H9 (cell line): ENCODE measurements around the gene DOCK1. TPM values are rescaled to one million over a fixed set of nuclear protein-coding genes. Genes with fewer than 3 reads are reported as not detected.

Source experiments
- DNase-seq: peaks from one replicate; pipeline ENCODE4 v3.0.0-alpha.2; 2017
- H2AFZ ChIP-seq: one replicate; pipeline ENCODE4 v1.6.1; 2013; ENCODE audit warnings: mild to moderate bottlenecking, low read length, control low read depth, moderate library complexity
- H2AK5ac ChIP-seq: 2 replicates; pipeline ENCODE4 v1.6.1; 2013; ENCODE audit warnings: low read length, control low read depth, mixed read lengths; ENCODE audit not compliant: insufficient read length
- H2BK120ac ChIP-seq: one replicate; pipeline ENCODE4 v1.6.1; 2013; ENCODE audit warnings: low read depth, mild to moderate bottlenecking, low read length, control low read depth, inconsistent platforms; ENCODE audit not compliant: poor library complexity, severe bottlenecking
- H2BK12ac ChIP-seq: 2 replicates; pipeline ENCODE4 v1.6.1; 2013; ENCODE audit warnings: low read length, control low read depth, mixed read lengths, low read depth; ENCODE audit not compliant: insufficient read length
- H2BK15ac ChIP-seq: 2 replicates; pipeline ENCODE4 v1.6.1; 2013; ENCODE audit warnings: low read depth, low read length, control low read depth
- H2BK20ac ChIP-seq: one replicate; pipeline ENCODE4 v1.6.1; 2013; ENCODE audit warnings: low read depth, mild to moderate bottlenecking, low read length, control low read depth, inconsistent platforms; ENCODE audit not compliant: poor library complexity, severe bottlenecking
- H2BK5ac ChIP-seq: 2 replicates; pipeline ENCODE4 v1.6.1; 2013; ENCODE audit warnings: low read length, control low read depth, mixed read lengths; ENCODE audit not compliant: insufficient read length
- H3K14ac ChIP-seq: 2 replicates; pipeline ENCODE4 v1.6.1; 2013; ENCODE audit warnings: low read length, control low read depth; ENCODE audit not compliant: insufficient read depth
- H3K18ac ChIP-seq: 2 replicates; pipeline ENCODE4 v1.6.1; 2013; ENCODE audit warnings: low read depth, mild to moderate bottlenecking, mixed read lengths, low read length, control low read depth; ENCODE audit not compliant: insufficient read length
- H3K23ac ChIP-seq: 2 replicates; pipeline ENCODE4 v1.6.1; 2013; ENCODE audit warnings: low read length, control low read depth, mixed read lengths, low read depth; ENCODE audit not compliant: insufficient read length
- H3K23me2 ChIP-seq: 2 replicates; pipeline ENCODE4 v1.6.1; 2013; ENCODE audit warnings: low read depth, mild to moderate bottlenecking, mixed read lengths, low read length, control low read depth; ENCODE audit not compliant: insufficient read length, poor library complexity, severe bottlenecking
- H3K27ac ChIP-seq: 2 replicates; pipeline ENCODE4 v1.5.1; 2013; ENCODE audit warnings: low read length, control low read depth, mixed read lengths, low read depth; ENCODE audit not compliant: insufficient read length
- H3K27me3 ChIP-seq: 2 replicates; pipeline ENCODE4 v1.6.1; 2013; ENCODE audit warnings: low read length, control low read depth, inconsistent platforms; ENCODE audit not compliant: insufficient read depth
- H3K4ac ChIP-seq: 2 replicates; pipeline ENCODE4 v1.6.1; 2013; ENCODE audit warnings: low read depth, mild to moderate bottlenecking, control low read depth, inconsistent platforms, low read length, moderate library complexity
- H3K4me1 ChIP-seq: 2 replicates; pipeline ENCODE4 v1.6.1; 2013; ENCODE audit warnings: low read length, control low read depth, inconsistent platforms; ENCODE audit not compliant: insufficient read depth
- H3K4me2 ChIP-seq: 2 replicates; pipeline ENCODE4 v1.6.1; 2013; ENCODE audit warnings: low read length, control low read depth, mixed read lengths; ENCODE audit not compliant: insufficient read length, insufficient read depth
- H3K56ac ChIP-seq: 2 replicates; pipeline ENCODE4 v1.6.1; 2013; ENCODE audit warnings: low read depth, mild to moderate bottlenecking, mixed read lengths, low read length, control low read depth; ENCODE audit not compliant: insufficient read length
- H3K79me1 ChIP-seq: 2 replicates; pipeline ENCODE4 v1.6.1; 2013; ENCODE audit warnings: low read depth, mild to moderate bottlenecking, moderate library complexity, low read length, control low read depth, inconsistent platforms; ENCODE audit not compliant: insufficient read depth, poor library complexity, severe bottlenecking
- H3K79me2 ChIP-seq: 2 replicates; pipeline ENCODE4 v1.6.1; 2013; ENCODE audit warnings: low read length, control low read depth, inconsistent platforms; ENCODE audit not compliant: insufficient read depth
- H3K9ac ChIP-seq: 2 replicates; pipeline ENCODE4 v1.6.1; 2013; ENCODE audit warnings: low read length, control low read depth, mixed read lengths; ENCODE audit not compliant: insufficient read length; ENCODE audit errors: extremely low read depth
- H3K9me3 ChIP-seq: one replicate; pipeline ENCODE4 v1.6.1; 2013; ENCODE audit warnings: low read depth, low read length, inconsistent platforms; ENCODE audit not compliant: control insufficient read depth
- H3T11ph ChIP-seq: one replicate; pipeline ENCODE4 v1.6.1; 2013; ENCODE audit warnings: mild to moderate bottlenecking, low read length, control low read depth, inconsistent platforms
- H4K20me1 ChIP-seq: one replicate; pipeline ENCODE4 v1.6.1; 2013; ENCODE audit not compliant: control insufficient read depth, insufficient read length, insufficient read depth
- H4K5ac ChIP-seq: 2 replicates; pipeline ENCODE4 v1.6.1; 2013; ENCODE audit warnings: low read depth, mild to moderate bottlenecking, mixed read lengths, low read length, control low read depth; ENCODE audit not compliant: insufficient read length
- H4K8ac ChIP-seq: replicated peaks from 2 replicates; pipeline ENCODE4 v1.6.1; 2013; ENCODE audit warnings: low read length, control low read depth, mixed read lengths, low read depth; ENCODE audit not compliant: insufficient read length
- H4K91ac ChIP-seq: 2 replicates; pipeline ENCODE4 v1.6.1; 2013; ENCODE audit warnings: low read depth, mild to moderate bottlenecking, moderate library complexity, mixed read lengths, low read length, control low read depth; ENCODE audit not compliant: insufficient read length
- H3K27ac Mint-ChIP-seq, 3 experiments: 2 replicates in 2 of 3; 3 replicates in 1 of 3; pipeline ENCODE4 v1.8.0; 2020 to 2021; ENCODE audit warnings: mixed read lengths in 3 of 3, mild to moderate bottlenecking in 1 of 3, moderate library complexity in 1 of 3
- H3K27me3 Mint-ChIP-seq: 2 replicates; pipeline ENCODE4 v1.8.0; 2021; ENCODE audit warnings: low read depth, mild to moderate bottlenecking, moderate library complexity, mixed read lengths
- H3K36me3 Mint-ChIP-seq, 3 experiments: 2 replicates in 2 of 3; 3 replicates in 1 of 3; pipeline ENCODE4 v1.8.0; 2020 to 2021; ENCODE audit warnings: low read depth in 3 of 3, mixed read lengths in 3 of 3; ENCODE audit not compliant: insufficient read depth in 1 of 3
- H3K4me1 Mint-ChIP-seq, 2 experiments: 2 replicates each; pipeline ENCODE4 v1.8.0; 2020; ENCODE audit warnings: mixed read lengths in 2 of 2
- H3K4me3 Mint-ChIP-seq, 2 experiments: 2 replicates in 1 of 2; 3 replicates in 1 of 2; pipeline ENCODE4 v1.8.0; 2020 to 2021; ENCODE audit warnings: mild to moderate bottlenecking in 2 of 2, mixed read lengths in 2 of 2, moderate library complexity in 1 of 2
- H3K9me3 Mint-ChIP-seq, 2 experiments: 2 replicates in 1 of 2; 3 replicates in 1 of 2; pipeline ENCODE4 v1.8.0; 2020; ENCODE audit warnings: mild to moderate bottlenecking in 2 of 2, mixed read lengths in 2 of 2, moderate library complexity in 1 of 2
- WGBS: extraction: QIAGEN DNeasy Blood & Tissue Kit; methylation state at CpG from one replicate; pipeline ENCODE4 v1.1.7; 2013; ENCODE audit warnings: missing lambda C conversion rate, low lambda C conversion rate, mixed read lengths; ENCODE audit not compliant: insufficient read length; ENCODE audit errors: extremely low coverage; 5-methylcytosine and 5-hydroxymethylcytosine counted together
- total RNA-seq: library from RNA; stranded (reverse); gene quantifications from 2 replicates; pipeline ENCODE4 v1.2.1, GENCODE V29; 2021
- TF ChIP-seq, protein P1 (sequence below): fragments of 200-600 bp; sonication (generic); conservative IDR thresholded peaks from 3 replicates; pipeline ENCODE4 v1.8.0; 2021; ENCODE audit warnings: antibody characterized with exemption, mild to moderate bottlenecking

DOCK1 gene
- total RNA-seq, 1 experiment from 2014 or later, result 57.0 TPM

DNA sequence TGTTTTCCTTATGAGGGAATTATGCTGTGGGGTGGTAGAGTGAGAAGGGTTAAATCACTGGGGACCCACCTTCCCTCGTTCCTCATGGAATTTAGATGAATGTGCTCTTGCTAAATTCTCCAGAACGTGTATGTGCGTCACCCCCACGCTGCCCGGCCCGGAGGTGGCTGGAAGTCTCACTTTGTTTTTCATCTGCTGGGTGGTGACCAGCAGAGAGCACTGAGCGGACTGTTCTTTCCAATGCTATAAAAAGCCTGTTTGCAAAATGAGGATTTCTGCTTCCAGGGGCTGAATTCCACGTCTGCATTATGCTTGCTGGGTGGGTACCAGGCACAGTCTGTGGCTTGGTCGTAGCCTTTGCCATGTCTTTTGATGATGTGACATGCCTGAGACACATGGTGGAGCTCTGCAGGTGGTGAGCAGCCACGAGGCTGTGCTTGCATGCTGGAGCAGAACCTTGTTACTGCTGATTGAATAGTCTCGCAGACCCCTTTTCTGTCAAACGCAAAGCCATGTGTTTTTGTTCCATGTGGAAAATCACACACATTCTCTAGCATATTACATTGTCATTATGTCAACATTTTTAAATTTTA, 323.1 kb downstream of the DOCK1 start:
- Histone ChIP-seq H4K8ac (no peak overlapping the region), H3K4me2 (no peak overlapping the region), H3K4ac (no peak overlapping the region), H3K27me3 (no peaks in the 10 kb centered on the region), H3K9me3 (no peaks in the 10 kb centered on the region), H2BK120ac (no peak overlapping the region), H2BK12ac (no peak overlapping the region), H4K20me1 (no peaks in the 10 kb centered on the region), H4K91ac (no peak overlapping the region), H3K56ac (no peak overlapping the region), H3K23me2 (no peaks in the 10 kb centered on the region), H3T11ph (no peak overlapping the region), H2BK15ac (no peak overlapping the region), H3K79me2 (no peaks in the 10 kb centered on the region), H2AFZ (no peak overlapping the region), H2BK5ac (no peak overlapping the region), H2AK5ac (no peak overlapping the region), H3K9ac (no peak overlapping the region), H3K14ac (no peak overlapping the region), H3K4me1 (no peaks in the 10 kb centered on the region), H3K18ac (no peak overlapping the region), H3K23ac (no peak overlapping the region), H2BK20ac (no peak overlapping the region), H3K79me1 (no peaks in the 10 kb centered on the region), H4K5ac (no peak overlapping the region), H3K27ac (no peak overlapping the region)
- Mint-ChIP-seq H3K27me3 (no peaks in the 10 kb centered on the region), H3K4me3 (no peak overlapping the region), H3K4me1 (no peaks in the 10 kb centered on the region; a peak in 2 of 4 replicates), H3K27ac (no peak overlapping the region), H3K36me3 (no peaks in the 10 kb centered on the region), H3K9me3 (no peaks in the 10 kb centered on the region)
- TF ChIP-seq, protein P1, sequence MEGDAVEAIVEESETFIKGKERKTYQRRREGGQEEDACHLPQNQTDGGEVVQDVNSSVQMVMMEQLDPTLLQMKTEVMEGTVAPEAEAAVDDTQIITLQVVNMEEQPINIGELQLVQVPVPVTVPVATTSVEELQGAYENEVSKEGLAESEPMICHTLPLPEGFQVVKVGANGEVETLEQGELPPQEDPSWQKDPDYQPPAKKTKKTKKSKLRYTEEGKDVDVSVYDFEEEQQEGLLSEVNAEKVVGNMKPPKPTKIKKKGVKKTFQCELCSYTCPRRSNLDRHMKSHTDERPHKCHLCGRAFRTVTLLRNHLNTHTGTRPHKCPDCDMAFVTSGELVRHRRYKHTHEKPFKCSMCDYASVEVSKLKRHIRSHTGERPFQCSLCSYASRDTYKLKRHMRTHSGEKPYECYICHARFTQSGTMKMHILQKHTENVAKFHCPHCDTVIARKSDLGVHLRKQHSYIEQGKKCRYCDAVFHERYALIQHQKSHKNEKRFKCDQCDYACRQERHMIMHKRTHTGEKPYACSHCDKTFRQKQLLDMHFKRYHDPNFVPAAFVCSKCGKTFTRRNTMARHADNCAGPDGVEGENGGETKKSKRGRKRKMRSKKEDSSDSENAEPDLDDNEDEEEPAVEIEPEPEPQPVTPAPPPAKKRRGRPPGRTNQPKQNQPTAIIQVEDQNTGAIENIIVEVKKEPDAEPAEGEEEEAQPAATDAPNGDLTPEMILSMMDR, result no peak
- DNase-seq, result no peak
- no CpG with 5 or more reads among the region's 12 CpGs for WGBS
